Mesenchymal stem cell (in vitro differentiated cells and primary cell): ENCODE measurements around the gene ATXN7.

ENCODE experiments used
- DNase-seq: peaks from one replicate; pipeline ENCODE4 v3.0.0-alpha.2; 2013
- H2AFZ ChIP-seq: one replicate; pipeline ENCODE4 v1.6.1; 2013; ENCODE audit warnings: low read depth, mild to moderate bottlenecking, control low read depth, inconsistent platforms, low read length, moderate library complexity
- H2AK5ac ChIP-seq: 2 replicates; pipeline ENCODE4 v1.6.1; 2013; ENCODE audit warnings: low read length, moderate library complexity, mild to moderate bottlenecking, inconsistent platforms; ENCODE audit not compliant: severe bottlenecking
- H2BK120ac ChIP-seq: one replicate; pipeline ENCODE4 v1.6.1; 2013; ENCODE audit warnings: low read depth, mild to moderate bottlenecking, inconsistent platforms, low read length, moderate library complexity
- H2BK12ac ChIP-seq, 2 experiments: one replicate each; pipeline ENCODE4 v1.6.1; 2013; ENCODE audit warnings: inconsistent platforms in 2 of 2, low read length in 2 of 2, mild to moderate bottlenecking in 2 of 2, moderate library complexity in 2 of 2, control low read depth in 1 of 2
- H2BK15ac ChIP-seq: one replicate; pipeline ENCODE4 v1.6.1; 2013; ENCODE audit warnings: mild to moderate bottlenecking, low read depth, inconsistent platforms; ENCODE audit not compliant: poor library complexity, severe bottlenecking
- H2BK5ac ChIP-seq: 2 replicates; pipeline ENCODE4 v1.6.1; 2013; ENCODE audit warnings: low read depth, mild to moderate bottlenecking, low read length, control low read depth, inconsistent platforms; ENCODE audit not compliant: poor library complexity, severe bottlenecking
- H3K14ac ChIP-seq, 2 experiments: one replicate each; pipeline ENCODE4 v1.6.1; 2013; ENCODE audit warnings: inconsistent platforms in 2 of 2, low read length in 2 of 2, control low read depth in 1 of 2, mild to moderate bottlenecking in 1 of 2, moderate library complexity in 1 of 2
- H3K18ac ChIP-seq, 2 experiments: one replicate each; pipeline ENCODE4 v1.6.1; 2013; ENCODE audit warnings: inconsistent platforms in 2 of 2, low read length in 2 of 2, control low read depth in 1 of 2, low read depth in 1 of 2, mild to moderate bottlenecking in 1 of 2
- H3K23ac ChIP-seq, 2 experiments: one replicate each; pipeline ENCODE4 v1.6.1; 2013; ENCODE audit warnings: inconsistent platforms in 2 of 2, low read length in 2 of 2, mild to moderate bottlenecking in 2 of 2, moderate library complexity in 2 of 2, control low read depth in 1 of 2
- H3K27ac ChIP-seq: 2 replicates; pipeline ENCODE4 v1.5.1; 2013; ENCODE audit warnings: mild to moderate bottlenecking, moderate library complexity, low read length, control low read depth, inconsistent platforms; ENCODE audit not compliant: poor library complexity, severe bottlenecking
- H3K27me3 ChIP-seq, 2 experiments: 2 replicates each; pipeline versions ENCODE4 v1.6.1 to v1.7.0; 2013; ENCODE audit warnings: low read length in 2 of 2, mild to moderate bottlenecking in 2 of 2, moderate library complexity in 2 of 2, control low read depth in 1 of 2, inconsistent platforms in 1 of 2; ENCODE audit not compliant: control insufficient read depth in 1 of 2, insufficient read depth in 1 of 2
- H3K36me3 ChIP-seq, 2 experiments: 2 replicates each; pipeline versions ENCODE4 v1.6.1 to v1.7.0; 2013; ENCODE audit warnings: low read length in 2 of 2, control low read depth in 1 of 2, inconsistent platforms in 1 of 2, low read depth in 1 of 2, mild to moderate bottlenecking in 1 of 2; ENCODE audit not compliant: insufficient read depth in 2 of 2, control insufficient read depth in 1 of 2
- H3K4ac ChIP-seq, 2 experiments: one replicate each; pipeline ENCODE4 v1.6.1; 2013; ENCODE audit warnings: inconsistent platforms in 2 of 2, low read length in 2 of 2, mild to moderate bottlenecking in 2 of 2, moderate library complexity in 2 of 2, control low read depth in 1 of 2, low read depth in 1 of 2
- H3K4me1 ChIP-seq: 2 replicates; pipeline ENCODE4 v1.6.1; 2013; ENCODE audit warnings: low read depth, low read length, control low read depth; ENCODE audit not compliant: control insufficient read depth, insufficient read depth
- H3K4me2 ChIP-seq: 2 replicates; pipeline ENCODE4 v1.6.1; 2013; ENCODE audit warnings: low read length, mild to moderate bottlenecking, inconsistent platforms; ENCODE audit not compliant: poor library complexity, severe bottlenecking
- H3K4me3 ChIP-seq, 2 experiments: 2 replicates each; pipeline versions ENCODE4 v1.5.1 to v1.7.0; 2013; ENCODE audit warnings: low read length in 2 of 2, mild to moderate bottlenecking in 2 of 2, control low read depth in 1 of 2, low read depth in 1 of 2; ENCODE audit not compliant: insufficient read depth in 1 of 2
- H3K79me1 ChIP-seq: replicated peaks from 2 replicates; pipeline ENCODE4 v1.6.1; 2013; ENCODE audit warnings: mild to moderate bottlenecking, control low read depth, low read length, inconsistent platforms; ENCODE audit not compliant: poor library complexity, severe bottlenecking
- H3K9ac ChIP-seq: 2 replicates; pipeline ENCODE4 v1.7.0; 2013; ENCODE audit warnings: mild to moderate bottlenecking, low read length, moderate library complexity
- H3K9me3 ChIP-seq: 2 replicates; pipeline ENCODE4 v1.7.0; 2013; ENCODE audit warnings: mild to moderate bottlenecking, low read length; ENCODE audit not compliant: control insufficient read depth
- H4K8ac ChIP-seq: one replicate; pipeline ENCODE4 v1.6.1; 2013; ENCODE audit warnings: inconsistent platforms, mild to moderate bottlenecking, low read length, moderate library complexity
- H4K91ac ChIP-seq: one replicate; pipeline ENCODE4 v1.6.1; 2013; ENCODE audit warnings: mild to moderate bottlenecking, low read length, inconsistent platforms
- WGBS: methylation state at CpG from one replicate; pipeline ENCODE4 v1.1.7; 2013; ENCODE audit warnings: mixed read lengths; 5-methylcytosine and 5-hydroxymethylcytosine counted together

Gene ATXN7

GRCh38 chr3:63855333-63855940, 8.2 kb upstream of the ATXN7 start:
- H3K4me1 ChIP-seq = no peaks in the 10 kb centered on the region
- 54% methylated on average over 1 of the region's 1 CpG for WGBS
- no peaks in the 10 kb centered on the region for H3K27me3 ChIP-seq
- no peak overlapping the region for H4K91ac ChIP-seq
- no peak overlapping the region for H3K4me3 ChIP-seq
- no peak overlapping the region for H2AFZ ChIP-seq
- no peak for DNase-seq
- H3K36me3 ChIP-seq = peaks cover 0 to 4% of the 10 kb centered on the region in 2 experiments
- peaks cover 22% of the 10 kb centered on the region for H3K79me1 ChIP-seq
- H3K18ac ChIP-seq = no peak overlapping the region
- no peak overlapping the region for H2BK15ac ChIP-seq
- H3K27ac ChIP-seq = no peak overlapping the region
- no peak overlapping the region for H2AK5ac ChIP-seq
- no peak overlapping the region for H3K23ac ChIP-seq
- no peak overlapping the region for H3K14ac ChIP-seq
- no peak overlapping the region for H2BK120ac ChIP-seq
- H4K8ac ChIP-seq = no peak overlapping the region
- H3K4ac ChIP-seq = peak overlapping the region in 1 of 2 experiments; percentile 24
- H3K9me3 ChIP-seq = no peaks in the 10 kb centered on the region
- H3K4me2 ChIP-seq = no peak overlapping the region
- no peak overlapping the region for H3K9ac ChIP-seq
- no peak overlapping the region for H2BK12ac ChIP-seq
- no peak overlapping the region for H2BK5ac ChIP-seq

DNA sequence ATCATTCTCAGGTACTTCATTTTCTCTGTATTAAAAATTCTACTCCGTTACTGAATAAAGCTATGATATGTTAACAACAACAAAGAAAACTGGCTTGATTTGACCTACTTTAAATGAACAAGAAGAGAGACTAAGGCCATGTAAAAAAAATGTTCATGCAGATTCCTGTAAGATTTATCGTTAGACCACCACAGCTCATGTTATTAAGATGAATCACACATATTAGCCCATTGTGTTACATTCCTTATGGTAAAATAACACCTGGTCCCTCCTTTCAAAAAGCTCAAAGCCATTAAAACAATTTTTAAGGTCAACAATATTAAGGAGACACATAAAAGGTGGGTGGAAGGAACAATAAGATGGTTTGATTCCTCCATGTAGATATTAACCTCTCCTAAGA, 6.4 kb upstream of the ATXN7 start:
- Histone ChIP-seq H2AFZ (no peak overlapping the region), H3K9ac (no peak overlapping the region), H4K91ac (no peak overlapping the region), H3K4ac (no peak overlapping the region), H3K4me2 (no peak overlapping the region), H3K27ac (no peak overlapping the region), H2BK120ac (no peak overlapping the region), H4K8ac (no peak overlapping the region), H3K4me3 (no peak overlapping the region), H2BK15ac (no peak overlapping the region), H3K79me1 (peaks cover 21% of the 10 kb centered on the region), H2AK5ac (no peak overlapping the region), H3K4me1 (peaks cover 2% of the 10 kb centered on the region), H3K18ac (no peak overlapping the region), H3K9me3 (no peaks in the 10 kb centered on the region), H2BK5ac (no peak overlapping the region), H3K23ac (no peak overlapping the region), H3K36me3 (no peaks in the 10 kb centered on the region), H2BK12ac (no peak overlapping the region), H3K14ac (no peak overlapping the region), H3K27me3 (no peaks in the 10 kb centered on the region)
- WGBS = 50% methylated on average over 1 of the region's 2 CpGs
- DNase-seq = no peak

DNA sequence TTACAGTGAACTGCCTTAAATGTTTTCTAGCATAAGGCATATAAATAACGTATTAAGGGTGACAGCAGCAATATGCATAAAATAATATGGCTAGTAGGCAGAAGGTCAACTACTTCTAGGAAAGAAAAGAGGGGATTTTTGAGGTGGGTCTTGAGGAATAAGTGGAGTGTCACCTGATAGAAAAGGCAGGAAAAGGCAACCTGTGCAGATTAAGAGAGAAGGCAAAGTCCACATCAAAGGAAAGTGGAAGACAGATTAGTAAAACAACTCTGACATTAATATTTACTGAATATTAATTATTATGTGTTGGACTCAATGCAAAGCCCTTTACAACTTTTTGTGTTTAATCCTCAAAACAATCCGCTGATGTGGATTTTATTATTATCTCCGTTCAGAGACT, 2.9 kb upstream of the ATXN7 start:
- no peak for DNase-seq

DNA sequence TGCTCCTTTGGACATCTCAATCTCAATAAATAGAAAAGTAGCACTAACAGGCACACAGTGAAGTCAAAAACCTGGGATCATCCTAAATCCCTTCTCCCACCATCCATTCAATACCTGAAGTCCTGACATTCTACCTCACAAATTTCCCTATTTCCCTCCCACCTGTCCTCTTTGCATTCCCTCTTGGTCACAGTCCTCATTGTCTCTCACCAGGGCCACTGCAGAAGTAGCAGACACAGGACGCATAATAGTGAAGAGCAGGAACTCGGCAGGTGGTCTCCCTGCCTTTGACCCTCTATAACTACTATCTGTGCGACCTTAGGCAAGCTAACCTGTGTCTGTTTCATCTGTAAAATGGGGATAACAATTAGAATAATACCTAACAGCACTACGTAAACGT, 2.4 kb upstream of the ATXN7 start:
- H2BK5ac ChIP-seq = no peak overlapping the region
- no peak for DNase-seq

More for the DNA sequence above, 2.9 kb upstream of the ATXN7 start:
- Histone ChIP-seq H3K18ac (no peak overlapping the region), H3K4me2 (no peak overlapping the region), H3K9me3 (no peaks in the 10 kb centered on the region), H3K27me3 (no peaks in the 10 kb centered on the region), H3K14ac (no peak overlapping the region), H3K9ac (no peak overlapping the region), H3K79me1 (peaks cover 17% of the 10 kb centered on the region), H2AK5ac (no peak overlapping the region), H2BK12ac (no peak overlapping the region), H3K36me3 (no peaks in the 10 kb centered on the region), H2AFZ (no peak overlapping the region), H2BK120ac (no peak overlapping the region), H4K91ac (no peak overlapping the region), H2BK5ac (no peak overlapping the region), H3K27ac (no peak overlapping the region), H3K4me1 (peaks cover 4% of the 10 kb centered on the region), H3K23ac (no peak overlapping the region), H4K8ac (no peak overlapping the region), H3K4me3 (no peak overlapping the region), H2BK15ac (no peak overlapping the region), H3K4ac (no peak overlapping the region)
- 100% methylated on average over 1 of the region's 3 CpGs for WGBS

More for the DNA sequence above, 2.4 kb upstream of the ATXN7 start:
- WGBS = 86% methylated on average over 2 of the region's 5 CpGs
- H3K4ac ChIP-seq = no peak overlapping the region
- H2BK15ac ChIP-seq = no peak overlapping the region
- peaks cover 0 to 2% of the 10 kb centered on the region in 2 experiments for H3K36me3 ChIP-seq
- H3K79me1 ChIP-seq = peaks cover 19% of the 10 kb centered on the region
- H3K18ac ChIP-seq = no peak overlapping the region
- no peak overlapping the region for H2AFZ ChIP-seq
- no peaks in the 10 kb centered on the region for H3K9me3 ChIP-seq
- H3K23ac ChIP-seq = no peak overlapping the region
- no peak overlapping the region for H4K91ac ChIP-seq
- no peak overlapping the region for H2BK12ac ChIP-seq
- no peaks in the 10 kb centered on the region for H3K27me3 ChIP-seq
- no peak overlapping the region for H3K4me2 ChIP-seq
- H2AK5ac ChIP-seq = peak overlapping the region; percentile 72
- no peak overlapping the region for H4K8ac ChIP-seq
- no peak overlapping the region for H3K4me3 ChIP-seq
- no peak overlapping the region for H3K14ac ChIP-seq
- H2BK120ac ChIP-seq = no peak overlapping the region
- H3K9ac ChIP-seq = no peak overlapping the region
- peaks cover 4% of the 10 kb centered on the region for H3K4me1 ChIP-seq
- no peak overlapping the region for H3K27ac ChIP-seq
